Daoy (cell line): ENCODE data around the gene ADAMTS7. TPM values are rescaled to one million over a fixed set of nuclear protein-coding genes. Genes with fewer than 3 reads are reported as not detected.
A peak's percentile ranks its signal among the peaks of the same experiment; 100 is the strongest.
"Not testable (repeated sequence)": the region's sequence is repeated elsewhere in the genome, so short reads cannot be mapped to it uniquely, and the experiment has no call there.

Experiments
- DNase-seq: peaks from one replicate; pipeline ENCODE4 v3.0.0-alpha.2; 2015; ENCODE audit warnings: low read depth
- total RNA-seq: library from RNA; depleted of rRNA; stranded (reverse); fragments of >200 nt; shearing (Covaris generic); gene quantifications from 2 replicates; pipeline ENCODE4 v1.2.3, GENCODE V29; 2014; rRNA removed

Gene ADAMTS7
- total RNA-seq, 1 experiment from 2014 or later, result 1.1 TPM

GRCh38 chr15:78726870-78727551 is 84.3 kb downstream of the ADAMTS7 start:
- peak; percentile 64 for DNase-seq

- DNase-seq, result not testable (repeated sequence)
Measured at GRCh38 chr15:78719819-78720450, 91.3 kb downstream of the ADAMTS7 start.

- no peak for DNase-seq
Measured at GRCh38 chr15:78718837-78719236, 92.4 kb downstream of the ADAMTS7 start.

- no peak for DNase-seq
Measured at GRCh38 chr15:78717956-78718656, 93.2 kb downstream of the ADAMTS7 start.

DNA sequence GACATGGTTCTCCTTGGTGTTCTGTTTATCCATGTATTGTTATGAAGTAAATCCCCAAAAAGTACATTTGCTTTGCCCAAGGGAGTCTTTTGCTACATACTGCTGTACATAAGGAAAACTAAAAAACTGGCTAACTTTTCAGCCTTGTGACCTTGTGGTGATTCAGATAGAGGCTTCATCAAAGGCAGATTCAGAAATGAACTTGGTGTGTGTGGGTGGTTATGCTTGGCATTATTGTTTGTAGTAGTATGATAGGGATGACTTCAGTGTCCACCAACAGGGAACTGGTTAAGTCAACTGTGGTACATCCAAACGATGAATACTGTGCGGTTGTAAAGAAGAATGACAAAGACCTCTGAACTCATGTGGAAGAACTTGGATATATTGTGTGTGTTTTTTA is 94.6 kb downstream of the ADAMTS7 start:
- no peak for DNase-seq

GRCh38 chr15:78715930-78716329 is 95.3 kb downstream of the ADAMTS7 start:
- peak; percentile 74 for DNase-seq

- peak; percentile 34 for DNase-seq
Measured at GRCh38 chr15:78715434-78715833, 95.8 kb downstream of the ADAMTS7 start.

DNA sequence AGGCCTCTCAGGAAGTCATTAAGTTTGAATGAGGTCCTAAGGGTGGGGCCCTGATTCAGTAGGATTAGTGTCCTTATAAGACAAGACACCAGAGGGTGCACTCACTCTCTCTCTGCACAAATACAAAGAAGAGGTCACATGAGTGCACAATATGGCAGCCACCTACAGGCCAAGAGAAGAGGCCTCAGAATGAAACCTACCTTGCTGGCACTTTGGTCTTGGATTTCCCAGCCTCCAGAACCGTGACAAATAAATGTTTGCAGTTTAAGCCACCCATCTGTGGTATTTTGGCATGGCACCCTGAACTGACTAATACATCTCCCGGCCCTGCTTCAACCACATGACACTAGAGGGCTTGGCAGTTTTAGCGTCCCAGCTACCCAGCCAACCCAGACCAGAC is 96.4 kb downstream of the ADAMTS7 start:
- peak; percentile 19 for DNase-seq

DNA sequence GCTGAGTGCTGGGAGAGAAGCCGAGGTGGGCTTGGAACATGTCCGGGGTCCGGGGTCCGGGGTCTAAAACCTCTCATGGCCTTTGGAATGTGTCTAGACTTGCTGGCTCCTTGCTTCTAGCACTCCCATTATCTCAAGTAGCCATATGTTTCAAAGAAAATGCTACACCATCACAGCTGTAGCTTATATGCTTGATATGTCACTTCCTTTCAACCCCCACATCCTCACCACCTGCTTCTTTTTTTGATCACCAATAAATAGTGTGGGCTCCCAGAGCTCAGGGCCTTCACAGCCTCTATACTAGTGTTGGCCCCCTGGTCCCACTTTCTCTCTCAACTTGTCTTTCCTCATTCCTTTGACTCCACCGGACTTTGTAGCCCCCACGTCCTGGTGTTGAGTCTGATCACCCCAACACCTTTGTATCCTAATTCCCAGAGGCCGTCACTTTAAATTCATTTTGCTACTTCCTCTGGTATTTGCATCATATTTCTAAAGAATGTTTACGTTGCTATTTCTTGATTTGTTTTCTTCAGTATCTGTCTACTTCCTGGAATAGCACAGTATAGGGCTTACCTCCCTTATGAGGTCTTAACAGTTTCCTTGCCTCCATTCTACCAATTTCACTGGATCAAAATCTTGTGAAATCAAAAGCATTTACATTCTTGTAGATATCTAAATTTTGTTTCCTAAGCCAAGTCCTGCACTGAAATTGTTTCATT is 98.3 kb downstream of the ADAMTS7 start:
- no peak for DNase-seq

GRCh38 chr15:78711638-78712037 is 99.6 kb downstream of the ADAMTS7 start:
- DNase-seq, result no peak

DNA sequence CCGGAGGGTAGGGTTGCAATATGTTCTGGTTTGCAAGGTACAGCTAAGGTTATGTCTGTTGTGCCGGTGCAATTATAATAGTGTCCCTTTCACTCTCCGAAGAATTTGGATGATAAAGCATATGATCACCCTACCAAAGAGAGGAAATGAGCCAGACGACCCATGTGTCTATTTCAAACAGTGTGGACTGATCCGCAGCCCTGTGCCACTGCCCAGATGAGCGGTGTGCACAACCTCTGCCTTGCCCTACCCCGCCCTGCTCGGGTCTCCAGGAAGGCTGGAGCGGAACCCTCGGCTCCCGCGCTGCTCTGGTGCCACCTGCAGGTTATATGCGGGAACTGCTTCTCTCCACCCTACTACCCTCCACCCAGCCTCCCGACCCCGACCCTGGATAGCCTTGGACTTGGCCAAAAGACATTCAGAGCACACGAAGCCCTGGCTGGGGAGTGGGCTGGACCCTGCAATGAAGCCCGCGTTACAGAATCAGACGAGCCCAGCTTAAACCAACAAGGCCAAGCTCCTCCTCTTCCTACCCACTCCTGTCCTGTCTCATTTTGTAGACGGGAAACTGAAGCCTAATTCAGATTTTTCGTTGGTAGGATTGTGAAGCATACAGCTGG is 101.9 kb downstream of the ADAMTS7 start:
- DNase-seq, result peak; percentile 72

Other genes starting within 250 kb of the ADAMTS7 start
- gene CHRNA5, start 245.9 kb downstream of the ADAMTS7 start, total RNA-seq, result 25.0 and 35.1 TPM in 2 replicates
- gene CHRNA3, start 190.5 kb downstream of the ADAMTS7 start, total RNA-seq, result 0.17 and 3.5 TPM in 2 replicates
- 0.06 TPM in 1 of 2 replicates, not detected in the other for gene CHRNB4, start 170.3 kb downstream of the ADAMTS7 start, total RNA-seq
- 270 and 334 TPM in 2 replicates for gene MORF4L1, start 61.4 kb upstream of the ADAMTS7 start, total RNA-seq
- gene CTSH, start 133.6 kb upstream of the ADAMTS7 start, total RNA-seq, result 8.2 and 27.5 TPM in 2 replicates